HL-60 (cell line): ENCODE data around the gene E2F2.

ENCODE experiments used
- GABPA ChIP-seq: IDR thresholded peaks from 2 replicates; pipeline ENCODE4 v1.6.1; 2012; ENCODE audit warnings: low read depth
- POLR2AphosphoS5 ChIP-seq: IDR thresholded peaks from 2 replicates; pipeline ENCODE4 v1.6.1; 2012; ENCODE audit warnings: low read depth
- TF ChIP-seq, protein P1 (sequence below): IDR thresholded peaks from one replicate; pipeline ENCODE4 v1.5.1; 2011; ENCODE audit warnings: low read length, control low read depth, inconsistent platforms; ENCODE audit not compliant: insufficient read depth
- TF ChIP-seq, protein P2 (sequence below): IDR thresholded peaks from 2 replicates; pipeline ENCODE4 v1.6.1; 2012; ENCODE audit warnings: low read depth; ENCODE audit not compliant: insufficient replicate concordance

DNA sequence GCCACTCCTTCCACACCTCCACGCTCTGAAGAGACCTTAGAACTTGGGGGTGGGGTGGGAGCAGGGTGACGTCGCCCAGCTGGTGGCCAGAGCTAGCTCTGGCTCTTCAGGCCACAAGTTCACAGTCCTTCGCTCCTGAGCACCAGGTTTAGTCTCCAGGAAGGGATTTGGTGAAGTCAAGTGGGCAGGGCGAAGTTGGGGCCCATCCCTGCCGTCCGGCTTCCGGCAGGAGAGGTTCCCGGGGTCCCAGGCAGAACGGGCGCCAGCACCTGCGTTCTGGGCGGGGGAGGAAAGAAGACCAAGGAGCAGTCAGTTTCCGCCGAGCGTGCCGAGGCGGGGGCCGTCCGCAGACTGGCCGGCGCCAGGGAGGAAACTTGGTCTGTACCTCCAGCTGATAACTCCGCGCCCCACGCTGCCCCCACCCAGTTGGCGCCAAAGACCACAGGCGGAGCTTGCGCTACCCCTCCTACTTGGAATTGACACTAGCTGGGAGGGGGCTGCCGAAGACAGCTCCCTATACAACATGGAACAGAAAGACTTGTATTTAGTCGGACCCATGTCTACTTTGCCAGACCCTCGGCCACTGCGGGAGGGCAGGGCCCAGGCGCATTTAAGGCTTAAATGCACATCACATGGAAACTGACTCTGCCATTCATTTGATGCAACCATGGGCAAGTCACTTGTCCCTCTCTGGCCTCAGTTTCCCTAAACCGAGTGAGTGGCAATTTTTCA lies 27.3 kb upstream of the E2F2 start:
- TF ChIP-seq, protein P1, sequence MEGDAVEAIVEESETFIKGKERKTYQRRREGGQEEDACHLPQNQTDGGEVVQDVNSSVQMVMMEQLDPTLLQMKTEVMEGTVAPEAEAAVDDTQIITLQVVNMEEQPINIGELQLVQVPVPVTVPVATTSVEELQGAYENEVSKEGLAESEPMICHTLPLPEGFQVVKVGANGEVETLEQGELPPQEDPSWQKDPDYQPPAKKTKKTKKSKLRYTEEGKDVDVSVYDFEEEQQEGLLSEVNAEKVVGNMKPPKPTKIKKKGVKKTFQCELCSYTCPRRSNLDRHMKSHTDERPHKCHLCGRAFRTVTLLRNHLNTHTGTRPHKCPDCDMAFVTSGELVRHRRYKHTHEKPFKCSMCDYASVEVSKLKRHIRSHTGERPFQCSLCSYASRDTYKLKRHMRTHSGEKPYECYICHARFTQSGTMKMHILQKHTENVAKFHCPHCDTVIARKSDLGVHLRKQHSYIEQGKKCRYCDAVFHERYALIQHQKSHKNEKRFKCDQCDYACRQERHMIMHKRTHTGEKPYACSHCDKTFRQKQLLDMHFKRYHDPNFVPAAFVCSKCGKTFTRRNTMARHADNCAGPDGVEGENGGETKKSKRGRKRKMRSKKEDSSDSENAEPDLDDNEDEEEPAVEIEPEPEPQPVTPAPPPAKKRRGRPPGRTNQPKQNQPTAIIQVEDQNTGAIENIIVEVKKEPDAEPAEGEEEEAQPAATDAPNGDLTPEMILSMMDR = no peak
- no peak for TF ChIP-seq POLR2AphosphoS5
- TF ChIP-seq, protein P2, sequence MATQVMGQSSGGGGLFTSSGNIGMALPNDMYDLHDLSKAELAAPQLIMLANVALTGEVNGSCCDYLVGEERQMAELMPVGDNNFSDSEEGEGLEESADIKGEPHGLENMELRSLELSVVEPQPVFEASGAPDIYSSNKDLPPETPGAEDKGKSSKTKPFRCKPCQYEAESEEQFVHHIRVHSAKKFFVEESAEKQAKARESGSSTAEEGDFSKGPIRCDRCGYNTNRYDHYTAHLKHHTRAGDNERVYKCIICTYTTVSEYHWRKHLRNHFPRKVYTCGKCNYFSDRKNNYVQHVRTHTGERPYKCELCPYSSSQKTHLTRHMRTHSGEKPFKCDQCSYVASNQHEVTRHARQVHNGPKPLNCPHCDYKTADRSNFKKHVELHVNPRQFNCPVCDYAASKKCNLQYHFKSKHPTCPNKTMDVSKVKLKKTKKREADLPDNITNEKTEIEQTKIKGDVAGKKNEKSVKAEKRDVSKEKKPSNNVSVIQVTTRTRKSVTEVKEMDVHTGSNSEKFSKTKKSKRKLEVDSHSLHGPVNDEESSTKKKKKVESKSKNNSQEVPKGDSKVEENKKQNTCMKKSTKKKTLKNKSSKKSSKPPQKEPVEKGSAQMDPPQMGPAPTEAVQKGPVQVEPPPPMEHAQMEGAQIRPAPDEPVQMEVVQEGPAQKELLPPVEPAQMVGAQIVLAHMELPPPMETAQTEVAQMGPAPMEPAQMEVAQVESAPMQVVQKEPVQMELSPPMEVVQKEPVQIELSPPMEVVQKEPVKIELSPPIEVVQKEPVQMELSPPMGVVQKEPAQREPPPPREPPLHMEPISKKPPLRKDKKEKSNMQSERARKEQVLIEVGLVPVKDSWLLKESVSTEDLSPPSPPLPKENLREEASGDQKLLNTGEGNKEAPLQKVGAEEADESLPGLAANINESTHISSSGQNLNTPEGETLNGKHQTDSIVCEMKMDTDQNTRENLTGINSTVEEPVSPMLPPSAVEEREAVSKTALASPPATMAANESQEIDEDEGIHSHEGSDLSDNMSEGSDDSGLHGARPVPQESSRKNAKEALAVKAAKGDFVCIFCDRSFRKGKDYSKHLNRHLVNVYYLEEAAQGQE = no peak
- TF ChIP-seq GABPA = no peak
